ENCODE measurements around the gene ROR1.

GRCh38 chr1:63742526-63742925 lies 31.3 kb upstream of the ROR1 start:
- no peak for TF ChIP-seq FOS (IDR thresholded peaks at IDR 0.05; ENCODE audit: borderline replicate concordance, extremely low read depth, insufficient read length)
- TF ChIP-seq IKZF1 (conservative IDR thresholded peaks at IDR 0.05): no peak
- TF ChIP-seq RAD51 (IDR thresholded peaks at IDR 0.05): no peak
- TF ChIP-seq REST (IDR thresholded peaks at IDR 0.05; ENCODE audit: low read depth, low read length): no peak
- no peak for TF ChIP-seq SUZ12 (IDR thresholded peaks at IDR 0.05; ENCODE audit: unreplicated experiment)
